HG03558 (cell line): ENCODE data around the gene SLC17A7.

Source experiments
- ATAC-seq: cut with Tn5 transposase; IDR thresholded peaks from one replicate; pipeline ENCODE4 v1.9.1; 2021; ENCODE audit warnings: moderate number of reproducible peaks; ENCODE audit not compliant: unreplicated experiment; ENCODE audit errors: extremely low read depth

SLC17A7 gene

GRCh38 chr19:49430678-49431329, 10.5 kb downstream of the SLC17A7 start:
- no peak for ATAC-seq

- no peak for ATAC-seq
These were observed 11.1 kb downstream of the SLC17A7 start for GRCh38 chr19:49430172-49430677.

GRCh38 chr19:49428547-49429451, 12.5 kb downstream of the SLC17A7 start:
- no peak for ATAC-seq

DNA sequence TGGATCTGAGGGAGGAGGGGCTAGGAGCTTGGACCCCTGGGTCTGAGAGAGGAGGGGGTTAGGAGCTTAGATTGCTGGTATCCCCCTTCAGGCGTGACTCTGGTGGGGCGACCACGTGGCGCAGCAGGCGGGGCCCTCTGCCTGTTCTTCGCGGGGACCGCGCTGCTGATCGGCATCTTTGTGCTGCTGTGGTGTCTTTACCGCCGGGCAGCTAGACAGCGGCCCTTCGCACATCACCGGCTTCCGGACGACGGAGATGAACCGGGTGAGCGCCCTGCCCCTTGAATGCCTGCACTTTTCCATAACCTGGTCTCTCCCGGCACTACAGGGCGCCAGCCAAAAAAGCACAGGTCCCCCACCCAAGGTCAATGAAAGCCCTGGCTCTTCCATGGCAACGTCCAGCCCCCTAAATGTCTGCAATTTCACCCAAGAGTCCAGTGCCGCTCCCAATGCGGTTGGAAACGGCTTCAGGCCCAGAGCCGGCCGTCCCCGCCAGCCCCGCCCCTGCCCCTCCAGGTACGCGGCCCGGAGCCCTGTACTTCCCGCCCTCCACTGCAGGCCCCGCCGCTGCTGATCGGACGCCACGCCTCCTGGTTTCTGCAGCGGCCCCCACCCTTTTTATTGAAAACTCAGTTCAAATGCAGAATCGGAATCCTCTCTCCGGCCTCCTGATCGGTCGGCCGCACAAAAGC, 13.3 kb downstream of the SLC17A7 start:
- no peak for ATAC-seq

- no peak for ATAC-seq
These were observed 14.0 kb downstream of the SLC17A7 start for GRCh38 chr19:49427339-49427738.

DNA sequence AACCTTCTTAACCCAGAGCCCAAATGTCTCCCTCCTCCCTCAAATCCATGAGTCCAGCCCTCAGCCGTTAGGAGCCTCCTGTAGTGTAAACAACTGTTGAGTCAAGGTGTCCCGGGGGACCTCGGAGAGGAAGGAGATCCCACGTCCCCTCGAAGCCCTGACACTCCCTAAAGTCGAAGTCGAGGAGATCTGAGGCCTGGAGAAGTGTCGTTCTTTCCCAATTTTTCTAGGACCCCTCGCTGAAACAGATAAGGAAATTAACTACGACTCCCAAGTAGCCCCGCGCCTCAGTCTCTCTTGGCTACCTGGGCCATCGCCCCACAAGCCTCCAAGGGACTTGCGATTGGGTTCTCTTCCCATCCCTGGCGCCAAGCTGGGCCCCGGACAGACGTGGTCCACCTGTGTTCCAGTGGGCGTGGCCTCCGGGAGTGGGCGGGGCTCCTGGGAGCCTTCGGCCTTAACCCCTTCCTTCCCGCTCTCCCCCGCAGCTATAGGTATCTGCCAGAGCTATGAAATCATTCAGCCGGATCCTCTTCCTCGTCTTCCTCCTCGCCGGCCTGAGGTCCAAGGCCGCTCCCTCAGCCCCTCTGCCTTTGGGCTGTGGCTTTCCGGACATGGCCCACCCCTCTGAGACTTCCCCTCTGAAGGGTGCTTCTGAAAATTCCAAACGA, 15.3 kb downstream of the SLC17A7 start:
- no peak for ATAC-seq

DNA sequence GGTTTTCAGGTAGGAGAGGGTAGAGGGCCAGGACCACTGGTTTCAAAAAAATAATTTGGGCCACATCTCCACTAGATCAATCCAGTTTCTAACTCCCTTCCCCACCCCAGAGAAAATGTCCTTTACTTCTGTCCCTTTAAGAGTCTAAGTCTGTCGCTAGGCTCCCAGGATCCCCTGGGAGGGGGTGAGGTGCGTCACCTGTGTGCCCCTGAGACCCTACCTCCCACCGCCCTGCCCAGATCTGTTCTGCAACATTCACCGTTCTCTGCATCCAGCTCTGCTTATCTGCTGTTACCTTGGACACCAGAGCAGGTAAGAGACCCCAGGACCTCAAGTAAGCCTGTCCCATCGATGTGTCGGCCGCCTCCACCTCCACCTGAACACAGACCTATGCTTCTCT, 16.1 kb downstream of the SLC17A7 start, which contains the start of gene GFY:
Gene GFY, plus strand, starts transcription at position 211 of the 400 bp plus-strand sequence. CDS start 1,043 bp downstream, outside the sequence.
- ATAC-seq: no peak

DNA sequence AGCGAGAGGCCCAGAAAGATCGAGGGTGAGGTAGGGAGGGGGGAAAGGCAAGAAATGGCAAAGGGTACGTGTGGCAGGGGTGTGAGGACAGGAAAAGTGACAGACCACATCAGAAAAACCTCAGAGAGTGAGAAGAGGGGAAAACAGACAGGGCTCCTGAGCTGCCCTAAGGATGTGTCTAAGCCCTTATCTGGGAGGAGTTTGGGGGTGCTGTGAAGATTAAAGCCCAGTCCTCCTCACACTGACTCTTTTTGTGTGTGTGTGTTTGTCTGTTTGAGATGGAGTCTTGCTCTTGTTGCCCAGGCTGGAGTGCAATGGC, 17.4 kb downstream of the SLC17A7 start:
- no peak for ATAC-seq

DNA sequence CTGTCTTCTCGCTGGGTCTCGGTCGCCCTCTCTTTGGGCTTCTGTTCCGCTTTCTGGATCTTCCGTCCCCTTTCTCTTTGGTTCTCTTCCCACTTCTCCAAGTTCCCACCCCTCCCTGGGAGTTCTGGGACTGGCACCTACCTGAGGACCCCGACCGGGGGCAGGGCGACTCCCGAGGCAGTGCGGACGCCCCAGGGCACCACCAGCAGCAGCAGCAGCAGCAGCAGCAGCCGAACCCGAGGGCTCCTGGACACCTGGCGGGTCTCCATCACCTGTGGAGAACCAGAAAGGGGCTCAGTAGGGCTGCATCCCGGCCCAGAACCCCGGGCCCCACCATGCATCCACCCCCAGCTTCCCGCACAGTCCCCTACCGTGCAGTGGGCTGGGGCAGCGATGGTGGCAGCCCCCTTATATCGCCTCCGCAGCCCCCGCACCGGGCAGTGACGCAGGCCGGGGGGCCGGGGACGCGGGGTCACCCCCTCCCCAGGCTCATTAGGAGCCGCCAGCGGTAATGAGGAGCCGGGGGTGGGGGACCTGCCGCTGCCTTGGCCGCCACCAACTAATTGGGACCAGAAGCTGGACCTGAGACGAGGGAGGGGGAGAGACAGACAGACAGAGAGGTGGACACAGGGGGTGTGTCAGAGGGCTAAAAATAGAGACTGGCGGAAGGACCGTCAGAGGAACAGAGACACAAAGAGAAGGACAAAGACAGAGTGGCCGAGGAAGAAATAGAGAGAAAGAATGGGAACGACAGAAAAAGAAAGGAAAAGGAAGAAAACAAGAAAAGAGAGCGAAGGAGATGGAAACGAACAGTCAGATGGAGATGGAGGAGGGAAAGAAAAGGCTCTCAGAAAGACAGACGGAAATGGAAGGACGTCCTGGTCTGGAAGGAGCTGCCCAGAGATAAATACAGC, 18.0 kb downstream of the SLC17A7 start, which contains the start of gene PTH2:
Gene PTH2, minus strand, starts transcription at position 371 of the 914 bp plus-strand sequence. Its CDS starts 102 bp downstream, at position 269.
- ATAC-seq: no peak

- no peak for ATAC-seq
These were observed 18.8 kb downstream of the SLC17A7 start for GRCh38 chr19:49422407-49423070.

- no peak for ATAC-seq
These were observed 19.5 kb downstream of the SLC17A7 start for GRCh38 chr19:49421878-49422202.

DNA sequence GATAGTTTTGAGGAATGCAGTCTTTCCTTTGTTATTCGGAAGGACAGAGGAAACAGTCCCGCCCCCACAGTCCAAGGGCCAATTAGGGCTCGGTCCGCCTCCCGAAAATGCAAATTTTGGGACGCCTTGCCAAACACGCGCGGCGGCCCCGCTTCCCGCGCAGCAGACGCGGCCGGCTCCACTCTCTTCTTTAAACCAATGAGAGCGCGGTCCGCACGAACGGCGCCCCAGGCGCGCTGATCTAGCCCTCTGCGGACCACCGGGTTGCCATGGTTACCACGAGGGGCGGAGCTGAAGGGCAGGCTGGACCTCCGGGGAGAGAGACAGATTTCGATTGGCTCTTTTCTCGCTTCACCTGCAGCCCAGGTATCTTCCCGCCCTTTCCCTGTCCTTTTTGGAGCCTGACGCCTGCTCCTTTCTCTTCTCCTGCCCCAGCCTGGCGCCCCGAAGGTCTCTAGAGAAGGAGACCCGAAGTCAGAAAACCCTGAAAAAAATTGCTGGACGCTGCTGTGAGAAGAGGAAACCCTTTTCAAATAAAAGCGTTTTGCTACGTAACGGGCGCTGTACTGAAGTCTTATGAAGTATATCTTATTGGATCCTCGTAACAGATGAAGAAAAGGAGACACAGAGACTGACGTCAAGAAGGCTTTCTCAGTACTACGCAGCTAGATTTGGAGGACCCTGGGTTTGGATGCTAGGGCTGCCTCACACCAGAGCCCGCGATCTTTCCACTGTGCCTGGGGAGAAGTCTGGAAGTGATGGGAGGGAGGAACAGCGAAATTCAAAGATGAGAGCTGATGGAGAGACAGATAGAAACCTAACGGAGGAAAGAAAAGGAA, 20.1 kb downstream of the SLC17A7 start:
- no peak for ATAC-seq

DNA sequence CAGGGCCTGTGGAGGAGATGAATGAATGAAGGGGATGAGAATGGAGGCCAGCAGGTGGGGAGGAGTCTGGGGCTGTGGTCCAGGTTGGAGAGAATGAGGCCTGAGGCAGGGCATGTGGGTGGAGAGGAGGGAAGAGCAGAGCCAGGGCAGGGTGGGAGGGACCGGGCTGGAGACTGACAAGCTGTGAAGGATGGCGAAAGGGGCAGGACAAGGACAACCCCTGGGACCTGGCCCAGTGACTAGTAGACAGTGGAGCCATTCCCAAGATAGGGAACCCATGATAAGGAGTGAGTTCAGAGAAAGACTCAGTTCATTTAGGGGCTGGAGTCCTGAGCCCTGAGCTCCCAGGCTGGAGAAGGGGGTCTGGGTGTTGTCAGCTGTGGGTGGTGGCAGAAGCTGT, 21.1 kb downstream of the SLC17A7 start:
- ATAC-seq: no peak

- ATAC-seq: no peak
These were observed 22.2 kb downstream of the SLC17A7 start for GRCh38 chr19:49419173-49419572.

GRCh38 chr19:49418511-49418910, 22.8 kb downstream of the SLC17A7 start:
- no peak for ATAC-seq

GRCh38 chr19:49417088-49417487, 24.2 kb downstream of the SLC17A7 start:
- no peak for ATAC-seq

- no peak for ATAC-seq
These were observed 25.5 kb downstream of the SLC17A7 start for GRCh38 chr19:49415810-49416200.
